ENCODE results near the gene TMEM94.

- TF ChIP-seq EZH2 (IDR thresholded peaks at IDR 0.05; ENCODE audit: low read depth, low read length, severe bottlenecking): no peak
- TF ChIP-seq CTCF (IDR thresholded peaks at IDR 0.05; ENCODE audit: control extremely low read depth in 1 of 3, insufficient read depth in 1 of 3, low read depth in 1 of 3, low read length in 3 of 3): no peak
- TF ChIP-seq ATF2 (IDR thresholded peaks at IDR 0.05; ENCODE audit: low read length): no peak
- TF ChIP-seq POLR2A (IDR thresholded peaks at IDR 0.05; ENCODE audit: control extremely low read depth in 1 of 2, low read depth in 2 of 2, low read length in 2 of 2): no peak
- TF ChIP-seq POLR2AphosphoS5 (IDR thresholded peaks at IDR 0.05; ENCODE audit: low read depth, low read length): no peak
- TF ChIP-seq JUN (IDR thresholded peaks at IDR 0.05; ENCODE audit: low read depth, low read length): no peak
- TF ChIP-seq RAD21 (IDR thresholded peaks at IDR 0.05 in 1 of 2, conservative IDR thresholded peaks at IDR 0.05 in 1 of 2; ENCODE audit: low read depth in 2 of 2, low read length in 2 of 2): no peak
- no peak for TF ChIP-seq TAF1 (IDR thresholded peaks at IDR 0.05; ENCODE audit: low read depth, low read length)
- no peak for TF ChIP-seq CBX8 (IDR thresholded peaks at IDR 0.05; ENCODE audit: borderline replicate concordance, low read depth, low read length)
Observed at GRCh38 chr17:75456039-75456416, 407 bp upstream of the TMEM94 start.

All from H1 (cell line).